MCF 10A (cell line): ENCODE data around the gene BMP6. TPM values are rescaled to one million over a fixed set of nuclear protein-coding genes. Genes with fewer than 3 reads are reported as not detected.

Source experiments
- BruUV-seq: library from RNA; stranded (reverse); fragments of 400-500 nt; replicated peaks from 2 replicates; lab custom pipeline; 2021; lab: Mats Ljungman, UMichigan
- CTCF ChIA-PET: fragments of 300-600 bp; sonication (Branson Sonifier 250); formaldehyde crosslinking; extraction: SDS; loops from one replicate; lab custom pipeline; 2021; ENCODE audit warnings: antibody characterized with exemption, inconsistent platforms; lab: Yijun Ruan, JAX
- POLR2A ChIA-PET: fragments of 300-600, 350-650 bp; sonication (Branson Sonifier 250); formaldehyde crosslinking; extraction: SDS; loops from one replicate; lab custom pipeline; 2020; ENCODE audit warnings: antibody characterized with exemption, inconsistent platforms; lab: Yijun Ruan, JAX
- DNase-seq: peaks from one replicate; pipeline ENCODE4 v3.0.0-alpha.2; 2018; ENCODE audit not compliant: unreplicated experiment
- H3K27ac Mint-ChIP-seq: one replicate; pipeline ENCODE4 v1.8.0; 2022; ENCODE audit warnings: mild to moderate bottlenecking, low read depth, mixed read lengths; ENCODE audit not compliant: unreplicated experiment
- H3K27me3 Mint-ChIP-seq: one replicate; pipeline ENCODE4 v1.8.0; 2022; ENCODE audit warnings: mixed read lengths; ENCODE audit not compliant: insufficient read depth, unreplicated experiment
- H3K36me3 Mint-ChIP-seq: one replicate; pipeline ENCODE4 v1.8.0; 2022; ENCODE audit warnings: mild to moderate bottlenecking, moderate library complexity, mixed read lengths; ENCODE audit not compliant: insufficient read depth, unreplicated experiment
- H3K4me1 Mint-ChIP-seq: one replicate; pipeline ENCODE4 v1.8.0; 2022; ENCODE audit warnings: mixed read lengths; ENCODE audit not compliant: insufficient read depth, unreplicated experiment
- H3K4me3 Mint-ChIP-seq: one replicate; pipeline ENCODE4 v1.8.0; 2022; ENCODE audit warnings: mild to moderate bottlenecking, moderate library complexity, mixed read lengths; ENCODE audit not compliant: unreplicated experiment
- H3K9me3 Mint-ChIP-seq: one replicate; pipeline ENCODE4 v1.8.0; 2022; ENCODE audit warnings: mixed read lengths; ENCODE audit not compliant: unreplicated experiment
- intact Hi-C: fragments of 100-400 bp; cut with micrococcal nuclease; formaldehyde crosslinking; loops from 2 replicates; pipeline ENCODE4 v1.14.1; 2022
- total RNA-seq: library from RNA; stranded (reverse); gene quantifications from 2 replicates; pipeline ENCODE4 v1.2.3, GENCODE V29; 2022
- TF ChIP-seq, protein P1 (sequence below): fragments of 200-600 bp; IDR thresholded peaks from one replicate; pipeline ENCODE4 v1.8.0; 2022; ENCODE audit warnings: antibody characterized with exemption, mild to moderate bottlenecking; ENCODE audit not compliant: unreplicated experiment

BMP6 gene
- total RNA-seq, 1 experiment from 2014 or later = 0.12 TPM

DNA sequence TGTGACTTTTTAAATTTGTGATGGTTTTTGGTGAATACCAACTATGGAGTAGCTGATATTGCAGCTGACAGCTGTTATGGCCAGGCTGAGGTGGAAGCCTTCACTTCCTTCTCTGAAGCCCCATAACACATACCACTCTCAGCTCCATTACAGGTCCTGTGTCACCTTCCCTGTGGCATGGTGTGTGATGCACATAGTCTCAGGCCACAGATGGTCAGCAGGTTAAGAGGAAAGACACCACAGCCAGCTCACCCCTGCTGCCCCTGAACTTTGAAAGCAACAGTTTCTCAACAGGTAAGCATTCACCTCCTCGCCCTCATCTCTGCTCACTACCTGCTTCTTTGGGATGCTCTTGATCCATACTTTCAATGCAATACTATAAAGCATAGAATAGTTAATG lies 177.0 kb downstream of the BMP6 start:
- no TSS peak for BruUV-seq
- DNase-seq = no peak
- ChIA-PET POLR2A (interaction anchor here (0.6 kb wide), 1 partner anchor 26 kb away, joined by 6 read pairs; no protein-coding TSS in a partner anchor), CTCF (interaction anchor here (0.6 kb wide), 3 partner anchors 25 to 316 kb away, joined by 3 read pairs; no protein-coding TSS in a partner anchor)
- H3K4me3 Mint-ChIP-seq = no peak overlapping the region
- peaks cover 11% of the 10 kb centered on the region for H3K4me1 Mint-ChIP-seq
- H3K27me3 Mint-ChIP-seq = no peaks in the 10 kb centered on the region
- H3K36me3 Mint-ChIP-seq = peaks cover 82% of the 10 kb centered on the region
- no peak overlapping the region for H3K27ac Mint-ChIP-seq
- TF ChIP-seq, protein P1, sequence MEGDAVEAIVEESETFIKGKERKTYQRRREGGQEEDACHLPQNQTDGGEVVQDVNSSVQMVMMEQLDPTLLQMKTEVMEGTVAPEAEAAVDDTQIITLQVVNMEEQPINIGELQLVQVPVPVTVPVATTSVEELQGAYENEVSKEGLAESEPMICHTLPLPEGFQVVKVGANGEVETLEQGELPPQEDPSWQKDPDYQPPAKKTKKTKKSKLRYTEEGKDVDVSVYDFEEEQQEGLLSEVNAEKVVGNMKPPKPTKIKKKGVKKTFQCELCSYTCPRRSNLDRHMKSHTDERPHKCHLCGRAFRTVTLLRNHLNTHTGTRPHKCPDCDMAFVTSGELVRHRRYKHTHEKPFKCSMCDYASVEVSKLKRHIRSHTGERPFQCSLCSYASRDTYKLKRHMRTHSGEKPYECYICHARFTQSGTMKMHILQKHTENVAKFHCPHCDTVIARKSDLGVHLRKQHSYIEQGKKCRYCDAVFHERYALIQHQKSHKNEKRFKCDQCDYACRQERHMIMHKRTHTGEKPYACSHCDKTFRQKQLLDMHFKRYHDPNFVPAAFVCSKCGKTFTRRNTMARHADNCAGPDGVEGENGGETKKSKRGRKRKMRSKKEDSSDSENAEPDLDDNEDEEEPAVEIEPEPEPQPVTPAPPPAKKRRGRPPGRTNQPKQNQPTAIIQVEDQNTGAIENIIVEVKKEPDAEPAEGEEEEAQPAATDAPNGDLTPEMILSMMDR = no peak
- intact Hi-C loops = no loop called here
- H3K9me3 Mint-ChIP-seq = no peaks in the 10 kb centered on the region

DNA sequence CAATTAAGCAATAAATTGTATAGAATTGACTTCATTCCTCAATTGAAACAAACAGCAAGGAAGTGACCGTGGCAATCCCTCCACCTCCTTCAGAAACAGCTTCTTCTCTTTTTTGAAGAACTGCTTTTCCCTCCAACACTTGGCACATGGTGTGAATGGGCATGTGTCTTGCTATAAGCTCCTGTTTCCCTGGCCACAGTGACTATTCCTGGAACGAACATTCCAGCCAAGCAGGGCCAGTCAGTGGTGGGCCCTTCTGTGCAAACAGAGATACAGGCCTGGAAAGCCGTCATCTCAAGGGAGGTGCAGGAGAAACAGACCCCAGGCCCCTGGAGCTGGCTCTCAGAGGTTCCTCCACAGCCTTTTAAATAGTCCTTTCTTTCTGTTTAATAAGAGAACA lies 177.8 kb downstream of the BMP6 start:
- ChIA-PET POLR2A (interaction anchor here (0.6 kb wide), 1 partner anchor 25 kb away, joined by 6 read pairs; no protein-coding TSS in a partner anchor), CTCF (interaction anchor here (0.7 kb wide), 1 partner anchor 156 kb away, joined by 3 read pairs; no protein-coding TSS in a partner anchor)
- H3K9me3 Mint-ChIP-seq = no peaks in the 10 kb centered on the region
- BruUV-seq = no TSS peak
- H3K36me3 Mint-ChIP-seq = peaks cover 76% of the 10 kb centered on the region
- H3K27ac Mint-ChIP-seq = no peak overlapping the region
- no peaks in the 10 kb centered on the region for H3K27me3 Mint-ChIP-seq
- intact Hi-C loops = no loop called here
- DNase-seq = no peak
- TF ChIP-seq, protein P1 = no peak
- H3K4me1 Mint-ChIP-seq = peaks cover 12% of the 10 kb centered on the region
- no peak overlapping the region for H3K4me3 Mint-ChIP-seq

DNA sequence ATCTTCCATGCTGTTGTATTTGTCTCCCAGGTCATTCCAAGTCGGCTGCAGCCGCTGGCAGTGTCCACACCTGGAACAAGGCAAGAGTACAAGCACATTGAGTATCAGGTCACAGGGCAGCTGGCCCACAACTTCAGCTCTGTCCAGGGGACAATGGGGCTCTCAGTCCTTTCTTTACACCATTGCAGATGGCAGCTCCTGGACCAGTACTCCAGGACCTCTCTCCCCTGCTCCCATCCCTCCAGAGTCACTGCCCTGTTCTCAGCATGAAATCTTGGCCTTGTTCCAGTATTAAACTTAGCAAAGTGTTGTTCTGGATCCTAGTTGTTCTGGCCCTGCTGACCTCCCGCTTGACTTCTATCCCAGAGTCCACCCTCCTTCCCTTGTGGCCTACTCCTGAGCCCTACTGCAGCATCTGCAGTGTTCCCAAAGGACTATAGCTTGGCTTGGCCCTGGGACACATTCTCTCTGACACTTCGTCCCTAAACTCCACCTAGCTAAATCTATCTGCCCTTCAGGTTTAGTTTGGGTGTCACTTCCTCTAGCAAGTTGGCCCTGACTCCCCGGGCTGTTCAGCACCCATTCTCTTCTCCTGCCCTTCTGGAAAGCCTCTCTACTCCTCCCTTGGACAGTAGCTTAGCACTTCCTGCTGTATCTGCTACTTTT lies 178.9 kb downstream of the BMP6 start:
- H3K9me3 Mint-ChIP-seq = no peaks in the 10 kb centered on the region
- BruUV-seq = no TSS peak
- no peaks in the 10 kb centered on the region for H3K27me3 Mint-ChIP-seq
- H3K36me3 Mint-ChIP-seq = peaks cover 65% of the 10 kb centered on the region
- POLR2A ChIA-PET = interaction anchor here (0.7 kb wide), 1 partner anchor 261 kb away, joined by 3 read pairs; no protein-coding TSS in a partner anchor
- no peak for DNase-seq
- intact Hi-C loops = no loop called here
- H3K4me3 Mint-ChIP-seq = no peak overlapping the region
- TF ChIP-seq, protein P1 = no peak
- peaks cover 12% of the 10 kb centered on the region for H3K4me1 Mint-ChIP-seq
- CTCF ChIA-PET = interaction anchor here (0.9 kb wide), 1 partner anchor 9 kb away, joined by 3 read pairs; no protein-coding TSS in a partner anchor
- H3K27ac Mint-ChIP-seq = peak overlapping the region; percentile 77

DNA sequence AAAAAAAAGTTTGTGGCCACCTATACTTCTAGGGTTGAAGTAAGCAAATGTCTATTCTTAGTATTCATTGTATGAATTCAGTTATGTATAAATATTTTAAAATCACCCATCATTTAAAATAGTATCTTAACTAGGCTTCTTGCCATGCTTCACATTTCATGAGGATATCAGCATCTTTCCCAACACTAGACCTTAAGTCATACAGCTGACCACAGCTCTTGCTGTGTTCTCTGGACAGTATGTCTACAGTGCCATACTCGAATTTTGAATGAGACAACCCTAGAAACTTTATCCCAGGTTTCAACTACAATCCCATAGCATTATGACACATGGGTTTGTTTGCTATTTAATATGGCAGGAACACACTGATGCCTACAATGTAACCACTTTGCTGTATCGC lies 179.5 kb downstream of the BMP6 start:
- H3K4me1 Mint-ChIP-seq = peaks cover 12% of the 10 kb centered on the region
- peak overlapping the region; percentile 77 for H3K27ac Mint-ChIP-seq
- H3K27me3 Mint-ChIP-seq = no peaks in the 10 kb centered on the region
- intact Hi-C loops = no loop called here
- H3K9me3 Mint-ChIP-seq = no peaks in the 10 kb centered on the region
- BruUV-seq = no TSS peak
- TF ChIP-seq, protein P1 = no peak
- H3K36me3 Mint-ChIP-seq = peaks cover 59% of the 10 kb centered on the region
- ChIA-PET CTCF (interaction anchor here (0.5 kb wide), 1 partner anchor 159 kb away, joined by 4 read pairs; the partner anchor contains the start of gene BLOC1S5), POLR2A (interaction anchor here (0.7 kb wide), 1 partner anchor 261 kb away, joined by 3 read pairs; no protein-coding TSS in a partner anchor)
- H3K4me3 Mint-ChIP-seq = no peak overlapping the region
- DNase-seq = no peak
